Heart right ventricle (tissue), 16 donors: ENCODE measurements around the gene DENND1C. TPM values are rescaled to one million over a fixed set of nuclear protein-coding genes. Genes with fewer than 3 reads are reported as not detected.
"Not testable (repeated sequence)": the region's sequence is repeated elsewhere in the genome, so short reads cannot be mapped to it uniquely, and the experiment has no call there.

Experiments
- ATAC-seq, 8 donors: fragments of 200-7000 bp; cut with Tn5 transposase; one replicate each; pipeline ENCODE4 v1.9.1; 2020; ENCODE audit warnings: mild to moderate bottlenecking in 8 of 8, moderate library complexity in 8 of 8, moderate number of reproducible peaks in 1 of 8
- DNase-seq, 2 donors: peaks; one replicate each; pipeline ENCODE4 v3.0.0-alpha.2; 2020
- H3K27ac ChIP-seq, 10 donors: fragments of 200-600 bp; sonication (generic) in 2 of 10; one replicate each; pipeline versions ENCODE4 v1.5.0 to v1.8.0; 2020 to 2022; ENCODE audit warnings: mild to moderate bottlenecking in 3 of 10
- H3K27me3 ChIP-seq, 7 donors: fragments of 200-600 bp; one replicate each; pipeline ENCODE4 v1.8.0; 2021 to 2022; ENCODE audit warnings: mild to moderate bottlenecking in 2 of 7
- H3K36me3 ChIP-seq, 9 donors: fragments of 200-600 bp; sonication (generic) in 1 of 9; one replicate each; pipeline versions ENCODE4 v1.5.0 to v1.8.0; 2020 to 2022; ENCODE audit warnings: mild to moderate bottlenecking in 2 of 9
- H3K4me1 ChIP-seq, 9 donors: fragments of 200-600 bp; sonication (generic) in 1 of 9; one replicate each; pipeline versions ENCODE4 v1.5.0 to v1.8.0; 2020 to 2022; ENCODE audit warnings: mild to moderate bottlenecking in 4 of 9
- H3K4me3 ChIP-seq, 10 donors: fragments of 200-600 bp; sonication (generic) in 2 of 10; one replicate each; pipeline versions ENCODE4 v1.5.0 to v1.8.0; 2020 to 2022; ENCODE audit warnings: mild to moderate bottlenecking in 7 of 10, moderate library complexity in 2 of 10
- H3K9me3 ChIP-seq, 11 donors: fragments of 200-600 bp in 10 of 11; sonication (generic) in 2 of 11; one replicate each; pipeline versions ENCODE4 v1.5.0 to v1.8.0; 2013 to 2022; ENCODE audit warnings: mild to moderate bottlenecking in 2 of 11, control low read depth in 1 of 11, moderate library complexity in 1 of 11
- WGBS, 2 donors: extraction: QIAGEN DNeasy Blood & Tissue Kit; methylation state at CpG; one replicate each; pipeline ENCODE4 v1.1.7; 2013; ENCODE audit warnings: inconsistent platforms in 1 of 2; 5-methylcytosine and 5-hydroxymethylcytosine counted together
- intact Hi-C, 10 donors: fragments of 100-400 bp; cut with DNase I; formaldehyde crosslinking; loops; one replicate each; pipeline versions ENCODE4 v1.11.1 to v1.14.2; 2022
- polyA plus RNA-seq, 2 donors: library from polyadenylated mRNA; stranded (reverse); fragments of 200-250 nt; gene quantifications; one replicate each; pipeline ENCODE4 v1.2.3, GENCODE V29; 2013
- total RNA-seq, 10 donors: library from RNA; stranded (reverse); fragmentation: NEBNext Ultra II Directional in 3 of 10; extraction: Animal tissue kit (Norgen Biotek cat#: 25700) in 3 of 10; gene quantifications; one replicate each; pipeline versions ENCODE4 v1.2.1 to v1.2.4, GENCODE V29; 2021 to 2023
- TF ChIP-seq, protein P1 (sequence below), 9 donors: fragments of 200-600 bp; sonication (generic) in 2 of 9; IDR thresholded peaks; one replicate each; pipeline versions ENCODE4 v1.5.0 to v1.8.0; 2021 to 2022; ENCODE audit warnings: antibody characterized with exemption in 9 of 9, mild to moderate bottlenecking in 5 of 9, moderate library complexity in 1 of 9
- donor health status: Arrhythmogenic right ventricular cardiomyopathy.
- donor health status: ischemic (EF 13 %, LVEDD 7.1; RV severe dilation, severe dysfunction).
- donor health status: healthy with polysubstance abuse.
- donor health status: DM: no; HTN: yes; CAD: no.
- donor health status: DM: no; HTN: no; CAD: no.
- donor health status: ischemic (EF 25% LVEDD 6.9; RV normal size, moderate dysfunction).
- donor health status: ischemic (EF 25% LVEDD 5.7; RV mildly dilated, moderate dysfunction).
- donor health status: healthy.
- donor health status: DM: yes; HTN: yes; CAD: no.
- donor health status: Ischemic cardiomyopathy.
- donor health status: ischemic (EF 35%, LVEDD 5.7; RV mildly dilated, moderate dysfunction).
- donor health status: nonischemic (EF 11% LVEDD 7.7; RV severe dilation, severe dysfunction).
- donor health status: DM: yes; HTN: yes; CAD: no.
- donor health status: PGD.
- donor health status: ischemic (EF 29% LVEDD 5.4; RV normal size, mild dysfunction).
- donor health status: nonischemic (EF 23%, LVEDD 6.1; RV moderate dilation, normal function).

Gene DENND1C
- total and polyA plus RNA-seq, 12 donors, result 0.09 to 4.0 (median 0.69) TPM

DNA sequence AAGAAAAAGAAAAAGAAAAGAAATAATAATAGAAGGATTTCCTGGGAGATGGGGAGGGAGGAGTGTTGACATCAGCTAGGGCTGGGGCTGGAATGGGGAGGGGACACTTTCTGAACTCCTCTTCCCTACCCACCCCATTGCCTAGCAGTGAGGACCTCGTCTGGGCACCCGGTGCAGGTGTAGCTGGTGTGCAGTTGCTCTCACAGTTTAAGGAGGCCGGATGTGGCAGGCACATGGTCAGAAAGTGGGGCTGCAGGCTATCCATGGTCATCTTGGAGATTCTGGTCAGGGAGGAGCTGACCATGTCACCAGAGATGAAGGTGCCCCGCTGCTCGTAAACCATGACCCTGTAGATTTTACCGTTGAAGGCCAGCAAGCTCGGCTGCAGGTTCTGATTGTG, 29.0 kb upstream of the DENND1C start:
- no peaks in the 10 kb centered on the region for H3K4me1 ChIP-seq
- DNase-seq (no peak), ATAC-seq (no peak)
- no peak overlapping the region for H3K4me3 ChIP-seq
- no peak overlapping the region for H3K27ac ChIP-seq
- H3K9me3 ChIP-seq, result no peaks in the 10 kb centered on the region
- H3K27me3 ChIP-seq, result peaks cover 0 to 6% (median 0%) of the 10 kb centered on the region in 7 donors
- no peaks in the 10 kb centered on the region for H3K36me3 ChIP-seq
- WGBS, 2 donors, result 81 to 93% methylated on average over 7 of the region's 7 CpGs
- intact Hi-C loops, result loop anchor here in 4 of 10 donors (10.0 kb wide), 3 partner anchors 224 to 354 kb away; partner anchors contain the start of genes GPR108 (in 2 of the 4) and TRIP10 (in 2 of the 4)
- TF ChIP-seq, protein P1, sequence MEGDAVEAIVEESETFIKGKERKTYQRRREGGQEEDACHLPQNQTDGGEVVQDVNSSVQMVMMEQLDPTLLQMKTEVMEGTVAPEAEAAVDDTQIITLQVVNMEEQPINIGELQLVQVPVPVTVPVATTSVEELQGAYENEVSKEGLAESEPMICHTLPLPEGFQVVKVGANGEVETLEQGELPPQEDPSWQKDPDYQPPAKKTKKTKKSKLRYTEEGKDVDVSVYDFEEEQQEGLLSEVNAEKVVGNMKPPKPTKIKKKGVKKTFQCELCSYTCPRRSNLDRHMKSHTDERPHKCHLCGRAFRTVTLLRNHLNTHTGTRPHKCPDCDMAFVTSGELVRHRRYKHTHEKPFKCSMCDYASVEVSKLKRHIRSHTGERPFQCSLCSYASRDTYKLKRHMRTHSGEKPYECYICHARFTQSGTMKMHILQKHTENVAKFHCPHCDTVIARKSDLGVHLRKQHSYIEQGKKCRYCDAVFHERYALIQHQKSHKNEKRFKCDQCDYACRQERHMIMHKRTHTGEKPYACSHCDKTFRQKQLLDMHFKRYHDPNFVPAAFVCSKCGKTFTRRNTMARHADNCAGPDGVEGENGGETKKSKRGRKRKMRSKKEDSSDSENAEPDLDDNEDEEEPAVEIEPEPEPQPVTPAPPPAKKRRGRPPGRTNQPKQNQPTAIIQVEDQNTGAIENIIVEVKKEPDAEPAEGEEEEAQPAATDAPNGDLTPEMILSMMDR (IDR thresholded peaks at IDR 0.05), result no peak

DNA sequence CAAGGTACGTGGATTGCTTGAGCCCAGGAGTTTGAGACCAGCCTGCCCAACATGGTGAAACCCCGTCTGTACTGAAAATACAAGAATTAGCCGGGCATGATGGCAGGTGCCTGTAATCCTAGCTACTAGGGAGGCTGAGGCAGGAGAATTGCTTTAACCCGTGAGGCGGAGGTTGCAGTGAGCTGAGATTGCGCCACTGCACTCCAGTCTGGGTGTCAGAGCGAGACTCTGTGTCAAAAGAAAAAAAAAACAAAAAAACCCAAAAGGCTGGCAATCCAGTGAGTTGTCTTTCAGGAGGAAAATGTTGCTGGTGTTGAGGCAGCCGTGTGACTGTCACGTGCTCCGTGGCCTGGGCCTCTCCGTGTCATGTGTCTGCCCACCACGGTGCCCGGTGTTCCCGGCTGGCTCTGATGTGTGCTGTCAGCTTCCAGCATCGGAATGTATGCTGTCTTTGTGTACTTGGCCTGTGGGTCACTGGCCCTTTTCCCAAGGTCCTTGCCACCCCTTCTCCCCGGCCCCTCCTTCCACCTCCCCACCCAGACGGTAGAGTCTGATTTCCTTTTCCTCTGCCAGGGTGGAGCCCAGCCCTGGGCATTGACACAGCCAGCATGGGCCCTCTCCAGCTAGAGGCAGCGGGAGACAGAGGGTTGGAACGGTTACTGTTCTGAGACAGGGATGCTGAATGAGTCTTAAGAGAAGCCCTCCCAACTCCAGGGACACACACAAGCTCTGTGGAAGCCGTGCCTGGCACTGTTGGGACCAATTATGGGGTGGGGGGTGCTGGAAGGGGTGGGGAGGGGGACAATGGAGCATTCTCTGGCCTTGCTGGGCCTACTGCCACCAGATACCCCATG, 27.8 kb upstream of the DENND1C start:
- Histone ChIP-seq H3K36me3 (no peaks in the 10 kb centered on the region), H3K27ac (no peak overlapping the region), H3K4me1 (no peaks in the 10 kb centered on the region), H3K27me3 (peaks cover 0 to 7% (median 0%) of the 10 kb centered on the region in 7 donors), H3K9me3 (no peaks in the 10 kb centered on the region), H3K4me3 (no peak overlapping the region)
- DNase-seq (no peak), ATAC-seq (peak in 6 of 8 donors; percentile 29 to 80 (median 46))
- WGBS, 2 donors, result 62 to 66% methylated on average over 20 of the region's 20 CpGs
- intact Hi-C loops, result no loop called here
- TF ChIP-seq, protein P1 (IDR thresholded peaks at IDR 0.05), result no peak

DNA sequence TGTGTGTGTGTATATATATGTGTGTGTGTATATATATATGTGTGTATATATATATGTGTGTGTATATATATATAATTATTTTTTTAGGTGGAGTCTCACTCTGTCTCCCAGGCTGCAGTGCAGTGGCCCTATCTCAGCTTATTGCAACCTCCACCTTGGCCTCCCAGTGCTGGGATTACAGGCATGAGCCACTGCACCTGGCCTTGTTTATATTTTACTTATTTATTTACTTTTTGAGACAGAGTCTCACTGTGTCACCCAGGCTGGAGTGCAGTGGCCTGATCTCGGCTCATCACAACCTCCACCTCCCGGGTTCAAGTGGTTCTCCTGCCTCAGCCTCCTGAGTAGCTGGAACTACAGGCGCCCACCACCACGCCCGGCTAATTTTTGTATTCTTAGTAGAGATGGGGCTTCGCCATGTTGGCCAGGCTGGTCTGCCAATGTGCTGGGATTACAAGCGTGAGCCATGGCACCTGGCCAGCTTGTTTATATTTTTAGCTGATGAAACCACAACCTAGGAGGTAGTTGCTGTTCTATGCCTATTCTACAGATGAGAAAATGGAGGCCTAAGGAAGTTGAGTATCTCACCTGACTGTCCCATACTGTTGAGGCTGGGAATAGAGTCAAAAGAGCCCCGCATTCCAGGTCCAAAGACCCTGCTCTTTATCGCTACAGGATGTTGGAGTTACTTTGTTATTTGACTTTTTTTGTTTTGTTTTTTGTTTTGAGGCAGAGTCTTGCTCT, 26.6 kb upstream of the DENND1C start:
- ATAC-seq, intact Hi-C loops, H3K4me3 ChIP-seq, H3K36me3 ChIP-seq, H3K9me3 ChIP-seq, H3K27ac ChIP-seq, H3K4me1 ChIP-seq, DNase-seq: not testable (repeated sequence)
- WGBS, 2 donors, result 84 to 88% methylated on average over 9 of the region's 9 CpGs
- peaks cover 1 to 13% (median 10%) of the 10 kb centered on the region in 7 donors for H3K27me3 ChIP-seq

DNA sequence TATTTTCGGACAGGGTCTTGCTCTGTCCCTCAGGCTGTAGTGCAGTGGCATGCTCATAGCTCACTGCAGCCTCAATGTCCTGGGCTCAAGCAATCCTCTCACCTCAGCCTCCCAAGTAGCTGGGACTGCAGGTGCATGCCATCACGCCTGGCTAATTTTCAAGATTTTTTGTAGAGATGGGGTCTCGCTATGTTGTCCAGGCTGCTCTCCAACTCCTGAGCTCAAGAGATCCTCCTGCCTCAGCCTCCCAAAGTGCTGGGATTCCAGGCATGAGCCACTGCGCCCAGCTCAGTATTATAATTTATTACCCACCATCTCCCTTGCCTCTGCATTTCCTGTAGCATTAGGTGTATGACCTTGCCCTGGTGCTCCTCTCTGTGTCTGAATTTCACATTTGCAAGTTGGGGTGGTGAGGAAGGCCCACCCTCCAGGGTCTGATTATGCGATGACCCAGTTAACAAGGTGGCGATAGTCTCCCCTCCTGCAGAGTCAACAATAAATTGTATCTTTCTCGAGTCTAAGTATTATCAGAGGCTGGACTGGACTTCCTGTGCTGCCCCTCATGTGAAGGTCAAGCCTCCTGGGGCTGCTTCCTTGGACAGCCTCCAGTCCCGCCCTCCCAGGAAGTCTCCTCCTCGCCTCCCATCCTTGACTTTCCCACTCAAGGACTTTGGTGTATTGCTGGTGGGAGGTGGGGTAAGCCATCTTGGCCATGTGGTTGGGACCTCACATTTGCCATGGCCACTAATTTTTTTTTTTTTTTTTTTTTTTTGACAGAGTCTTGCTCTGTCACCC, 22.0 kb upstream of the DENND1C start:
- TF ChIP-seq, protein P1 (IDR thresholded peaks at IDR 0.05), result no peak
- H3K4me1 ChIP-seq, result peaks cover 0 to 15% (median 12%) of the 10 kb centered on the region in 9 donors
- no peaks in the 10 kb centered on the region for H3K9me3 ChIP-seq
- 68 to 74% methylated on average over 9 of the region's 9 CpGs for WGBS, 2 donors
- no peak overlapping the region for H3K4me3 ChIP-seq
- intact Hi-C loops, result no loop called here
- H3K27me3 ChIP-seq, result peaks cover 19 to 58% (median 49%) of the 10 kb centered on the region in 7 donors
- ATAC-seq, result peak in 5 of 8 donors; percentile 36 to 62 (median 41)
- peak; percentile 25 to 60 for DNase-seq
- no peaks in the 10 kb centered on the region for H3K36me3 ChIP-seq
- H3K27ac ChIP-seq, result no peak overlapping the region
